ENCODE results near the gene PHLDB1.

PHLDB1 gene

DNA sequence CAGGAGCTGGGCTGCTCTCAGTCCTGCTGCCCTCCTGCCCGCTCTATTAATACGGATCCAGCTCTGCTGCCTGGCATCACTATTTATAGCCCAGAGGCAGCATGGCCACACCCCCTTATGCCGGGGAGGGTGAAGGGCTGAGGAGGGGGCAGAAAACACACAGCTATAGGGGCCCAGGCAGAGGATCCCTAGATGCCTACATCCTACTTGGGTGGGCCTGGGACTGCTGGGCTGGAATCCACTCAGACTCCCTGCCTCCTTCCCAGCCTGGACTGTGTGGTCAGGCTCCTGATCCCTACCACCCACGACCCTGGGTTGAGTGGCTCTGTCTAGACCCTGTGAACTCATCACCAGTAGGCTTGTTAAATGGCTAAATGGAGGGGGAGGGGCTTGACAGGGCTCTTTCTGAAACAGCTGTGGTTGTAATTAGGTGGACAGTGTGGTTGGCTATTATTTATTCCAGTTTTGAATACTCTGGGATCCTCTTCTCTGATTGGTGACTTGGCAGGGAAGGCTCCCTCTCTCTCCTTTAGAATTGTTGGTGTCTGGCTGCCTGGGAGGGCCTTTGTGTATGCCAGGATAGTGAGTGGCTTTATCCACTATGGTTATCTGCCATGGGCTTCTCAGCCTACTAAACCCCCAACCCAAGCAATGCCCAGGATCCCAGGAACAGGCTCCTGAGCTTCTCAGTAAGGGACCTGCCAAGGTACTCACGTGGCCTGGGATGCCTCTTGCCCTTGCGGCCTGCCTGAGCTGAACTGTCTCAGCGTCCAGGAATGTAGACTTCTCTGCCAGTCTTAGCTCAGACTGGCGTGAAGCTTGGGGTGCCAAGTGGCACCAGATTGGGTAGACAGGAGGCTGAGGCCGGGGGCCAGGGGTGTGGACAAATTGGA, 15.2 kb downstream of the PHLDB1 start:
- peaks cover 13% of the 10 kb centered on the region for H3K4me1 Mint-ChIP-seq
- H3K27me3 Mint-ChIP-seq, result peaks cover 58% of the 10 kb centered on the region
- no peak overlapping the region for H3K4me3 Mint-ChIP-seq
- H3K27ac Mint-ChIP-seq, result no peak overlapping the region
- CTCF ChIA-PET, result interaction anchor here (0.6 to 1.6 kb wide), 3 partner anchors 10 to 529 kb away, joined by 3 to 4 read pairs (median 3); no protein-coding TSS in a partner anchor
- H3K36me3 Mint-ChIP-seq, result no peaks in the 10 kb centered on the region
- DNase-seq, result no peak
- no peaks in the 10 kb centered on the region for H3K9me3 Mint-ChIP-seq

- Mint-ChIP-seq H3K4me3 (no peak overlapping the region), H3K9me3 (no peaks in the 10 kb centered on the region), H3K27me3 (peaks cover 56% of the 10 kb centered on the region), H3K27ac (no peak overlapping the region), H3K4me1 (peaks cover 13% of the 10 kb centered on the region), H3K36me3 (no peaks in the 10 kb centered on the region)
- CTCF ChIA-PET, result interaction anchor here (0.6 to 1.0 kb wide), 3 partner anchors 12 to 528 kb away, joined by 3 read pairs; no protein-coding TSS in a partner anchor
- no peak for DNase-seq
Measured at GRCh38 chr11:118623269-118623655, 15.8 kb downstream of the PHLDB1 start.

DNA sequence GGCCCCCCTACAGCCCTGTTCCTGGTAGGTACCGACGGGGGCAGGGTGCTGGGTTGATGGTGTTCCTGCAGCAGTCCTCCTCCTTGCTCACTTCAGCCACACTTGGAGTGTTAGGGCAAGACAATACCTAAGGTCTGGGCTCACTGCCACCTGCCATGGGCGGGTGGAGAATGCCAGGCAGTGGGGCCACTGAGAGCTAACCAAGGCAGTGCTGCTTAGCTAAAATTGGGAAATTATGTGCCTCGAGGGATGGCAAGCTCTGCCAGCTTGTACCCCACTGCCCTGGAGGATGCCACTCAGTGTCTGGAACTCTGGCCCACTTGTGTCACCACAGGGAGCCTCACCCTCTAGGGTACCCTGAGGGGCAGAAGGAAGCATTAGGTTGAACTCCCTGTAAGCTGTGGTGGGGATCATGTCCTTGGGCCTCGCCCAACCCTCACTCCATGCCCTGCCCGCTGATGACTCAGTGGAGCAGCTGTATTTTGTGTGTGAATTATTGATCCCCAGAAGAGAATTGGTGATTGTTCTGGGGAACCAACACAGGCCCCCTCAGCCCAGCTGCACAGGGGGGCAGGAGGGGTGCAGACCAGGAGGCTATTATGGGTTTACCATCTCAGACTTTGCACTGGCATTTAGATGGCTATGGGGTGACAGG, 17.7 kb downstream of the PHLDB1 start:
- H3K4me3 Mint-ChIP-seq, result no peak overlapping the region
- DNase-seq, result no peak
- H3K9me3 Mint-ChIP-seq, result no peaks in the 10 kb centered on the region
- H3K4me1 Mint-ChIP-seq, result peaks cover 10% of the 10 kb centered on the region
- H3K36me3 Mint-ChIP-seq, result no peaks in the 10 kb centered on the region
- CTCF ChIA-PET, result no interaction called here
- peaks cover 51% of the 10 kb centered on the region for H3K27me3 Mint-ChIP-seq
- H3K27ac Mint-ChIP-seq, result no peak overlapping the region

DNA sequence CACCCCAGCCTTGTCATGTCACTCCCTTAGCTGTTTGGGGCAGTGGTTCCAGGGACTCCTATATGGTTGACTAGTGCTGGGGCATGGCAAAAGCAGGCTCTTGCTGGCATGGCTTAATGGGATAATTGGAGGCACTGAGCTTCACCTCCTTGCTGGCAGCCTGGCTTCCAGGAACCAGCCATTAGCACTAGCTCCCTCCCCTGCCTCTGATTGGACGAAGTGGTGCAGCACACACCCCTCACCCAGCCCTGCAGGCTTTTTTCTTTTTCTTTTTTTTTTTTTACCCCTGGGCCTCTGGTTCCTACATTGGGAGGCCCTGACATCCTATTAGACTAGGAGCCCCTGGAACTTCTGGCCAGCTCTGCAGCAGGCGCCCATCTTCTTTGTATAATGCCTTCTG, 18.6 kb downstream of the PHLDB1 start:
- Mint-ChIP-seq H3K36me3 (no peaks in the 10 kb centered on the region), H3K4me3 (no peak overlapping the region), H3K4me1 (peaks cover 5% of the 10 kb centered on the region), H3K9me3 (no peaks in the 10 kb centered on the region), H3K27me3 (peaks cover 43% of the 10 kb centered on the region), H3K27ac (no peak overlapping the region)
- CTCF ChIA-PET, result no interaction called here
- DNase-seq, result peak; percentile 32

DNA sequence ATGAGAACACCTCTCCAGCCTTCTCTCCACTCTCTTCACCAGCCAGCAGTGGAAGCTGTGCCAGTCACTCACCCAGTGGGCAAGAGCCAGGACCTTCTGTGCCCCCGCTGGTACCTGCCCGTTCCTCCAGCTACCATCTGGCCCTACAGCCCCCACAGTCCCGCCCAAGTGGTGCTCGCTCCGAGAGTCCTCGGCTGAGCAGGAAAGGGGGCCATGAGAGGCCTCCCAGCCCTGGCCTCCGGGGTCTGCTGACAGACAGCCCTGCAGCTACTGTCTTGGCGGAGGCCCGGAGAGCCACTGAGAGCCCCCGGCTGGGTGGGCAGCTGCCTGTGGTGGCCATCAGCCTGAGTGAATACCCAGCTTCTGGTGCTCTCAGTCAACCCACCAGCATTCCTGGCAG, 20.2 kb downstream of the PHLDB1 start:
- H3K27ac Mint-ChIP-seq, result no peak overlapping the region
- CTCF ChIA-PET, result interaction anchor here (1.5 kb wide), 1 partner anchor 10 kb away, joined by 8 read pairs; no protein-coding TSS in a partner anchor
- H3K9me3 Mint-ChIP-seq, result no peaks in the 10 kb centered on the region
- DNase-seq, result no peak
- H3K4me3 Mint-ChIP-seq, result no peak overlapping the region
- no peaks in the 10 kb centered on the region for H3K4me1 Mint-ChIP-seq
- H3K36me3 Mint-ChIP-seq, result no peaks in the 10 kb centered on the region
- peaks cover 41% of the 10 kb centered on the region for H3K27me3 Mint-ChIP-seq

DNA sequence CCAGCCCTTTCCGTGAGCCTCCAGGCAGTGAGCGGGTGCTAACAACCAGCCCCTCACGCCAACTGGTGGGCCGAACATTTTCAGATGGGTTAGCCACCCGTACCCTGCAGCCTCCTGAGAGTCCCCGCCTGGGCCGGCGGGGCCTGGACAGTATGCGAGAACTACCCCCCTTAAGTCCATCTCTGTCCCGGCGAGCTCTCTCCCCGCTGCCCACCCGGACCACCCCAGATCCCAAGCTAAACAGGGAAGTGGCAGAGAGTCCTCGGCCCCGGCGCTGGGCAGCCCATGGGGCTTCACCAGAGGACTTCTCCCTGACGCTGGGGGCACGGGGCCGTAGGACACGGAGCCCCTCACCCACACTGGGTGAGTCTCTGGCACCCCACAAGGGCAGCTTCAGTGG, 20.6 kb downstream of the PHLDB1 start:
- Mint-ChIP-seq H3K36me3 (no peaks in the 10 kb centered on the region), H3K27me3 (peaks cover 39% of the 10 kb centered on the region), H3K9me3 (no peaks in the 10 kb centered on the region), H3K4me3 (no peak overlapping the region), H3K27ac (no peak overlapping the region), H3K4me1 (no peaks in the 10 kb centered on the region)
- DNase-seq, result no peak
- CTCF ChIA-PET, result interaction anchor here (1.5 kb wide), 1 partner anchor 9 kb away, joined by 8 read pairs; no protein-coding TSS in a partner anchor

- CTCF ChIA-PET, result no interaction called here
- H3K27ac Mint-ChIP-seq, result no peak overlapping the region
- no peak for DNase-seq
- no peak overlapping the region for H3K4me3 Mint-ChIP-seq
- H3K36me3 Mint-ChIP-seq, result no peaks in the 10 kb centered on the region
- H3K9me3 Mint-ChIP-seq, result no peaks in the 10 kb centered on the region
- H3K27me3 Mint-ChIP-seq, result peaks cover 39% of the 10 kb centered on the region
- no peaks in the 10 kb centered on the region for H3K4me1 Mint-ChIP-seq
Measured at GRCh38 chr11:118628432-118628831, 21.0 kb downstream of the PHLDB1 start.

DNA sequence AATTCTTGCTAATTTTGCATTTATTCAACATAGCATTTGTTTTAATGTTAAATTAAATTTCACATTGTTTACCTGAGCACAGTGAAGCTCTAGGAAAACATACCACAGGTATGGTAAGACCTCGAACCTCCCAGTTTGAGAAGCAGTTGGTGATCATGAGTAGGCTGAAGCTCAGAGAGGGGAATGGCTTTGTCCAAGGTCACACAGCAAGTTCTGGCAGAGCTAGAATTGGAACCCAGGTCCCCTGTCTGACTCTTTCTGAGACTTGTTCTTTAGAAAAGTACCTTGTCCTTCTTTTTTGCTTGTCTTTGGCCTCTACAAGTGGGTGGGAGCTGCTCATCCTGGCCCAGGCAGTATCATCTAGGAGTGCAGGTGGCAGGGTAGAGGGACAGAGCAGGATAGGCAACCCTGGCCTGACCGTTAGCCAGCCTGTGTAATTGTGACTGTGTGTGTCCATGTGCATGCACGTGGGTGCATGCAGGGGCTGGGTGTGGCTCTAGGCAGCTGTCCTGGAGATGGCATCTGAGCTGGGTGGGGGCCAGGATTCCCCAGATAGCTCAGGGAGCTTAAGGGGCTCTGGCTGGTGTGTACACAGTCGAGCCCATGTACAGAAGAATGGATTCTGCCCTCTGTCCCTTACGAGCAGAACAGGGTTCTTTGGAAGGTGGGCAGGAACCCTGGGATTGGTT, 21.6 kb downstream of the PHLDB1 start:
- no peaks in the 10 kb centered on the region for H3K36me3 Mint-ChIP-seq
- no peak for DNase-seq
- no peak overlapping the region for H3K4me3 Mint-ChIP-seq
- H3K27ac Mint-ChIP-seq, result no peak overlapping the region
- no peaks in the 10 kb centered on the region for H3K4me1 Mint-ChIP-seq
- no peaks in the 10 kb centered on the region for H3K9me3 Mint-ChIP-seq
- H3K27me3 Mint-ChIP-seq, result peaks cover 39% of the 10 kb centered on the region
- CTCF ChIA-PET, result no interaction called here

- no peak overlapping the region for H3K4me3 Mint-ChIP-seq
- peaks cover 46% of the 10 kb centered on the region for H3K27me3 Mint-ChIP-seq
- H3K36me3 Mint-ChIP-seq, result no peaks in the 10 kb centered on the region
- no peaks in the 10 kb centered on the region for H3K9me3 Mint-ChIP-seq
- CTCF ChIA-PET, result no interaction called here
- DNase-seq, result no peak
- no peaks in the 10 kb centered on the region for H3K4me1 Mint-ChIP-seq
- H3K27ac Mint-ChIP-seq, result no peak overlapping the region
Measured at GRCh38 chr11:118629761-118630661, 22.6 kb downstream of the PHLDB1 start.

- Mint-ChIP-seq H3K27ac (no peak overlapping the region), H3K4me1 (no peaks in the 10 kb centered on the region), H3K27me3 (peaks cover 55% of the 10 kb centered on the region), H3K4me3 (no peak overlapping the region), H3K9me3 (no peaks in the 10 kb centered on the region), H3K36me3 (no peaks in the 10 kb centered on the region)
- CTCF ChIA-PET, result interaction anchor here (0.8 to 1.9 kb wide), 4 partner anchors 10 to 28 kb away, joined by 3 to 5 read pairs (median 3); no protein-coding TSS in a partner anchor
- DNase-seq, result no peak
Measured at GRCh38 chr11:118631142-118631909, 23.9 kb downstream of the PHLDB1 start.

- Mint-ChIP-seq H3K9me3 (no peaks in the 10 kb centered on the region), H3K4me3 (no peak overlapping the region), H3K36me3 (no peaks in the 10 kb centered on the region), H3K4me1 (no peaks in the 10 kb centered on the region), H3K27ac (no peak overlapping the region), H3K27me3 (peaks cover 59% of the 10 kb centered on the region)
- CTCF ChIA-PET, result interaction anchor here (0.7 to 1.9 kb wide), 3 partner anchors 19 to 26 kb away, joined by 3 to 5 read pairs (median 3); no protein-coding TSS in a partner anchor
- DNase-seq, result no peak
Measured at GRCh38 chr11:118632577-118633318, 25.3 kb downstream of the PHLDB1 start.

GRCh38 chr11:118633319-118633690, 25.9 kb downstream of the PHLDB1 start:
- DNase-seq, result no peak
- H3K36me3 Mint-ChIP-seq, result no peaks in the 10 kb centered on the region
- H3K4me3 Mint-ChIP-seq, result no peak overlapping the region
- CTCF ChIA-PET, result interaction anchor here (0.7 to 1.9 kb wide), 2 partner anchors 20 to 26 kb away, joined by 3 to 5 read pairs; no protein-coding TSS in a partner anchor
- H3K9me3 Mint-ChIP-seq, result no peaks in the 10 kb centered on the region
- H3K4me1 Mint-ChIP-seq, result no peaks in the 10 kb centered on the region
- H3K27ac Mint-ChIP-seq, result no peak overlapping the region
- peaks cover 58% of the 10 kb centered on the region for H3K27me3 Mint-ChIP-seq
